ENCODE results near the gene SLC7A1. TPM values are rescaled to one million over a fixed set of nuclear protein-coding genes. Genes with fewer than 3 reads are reported as not detected.

Gene SLC7A1
- total RNA-seq, 3 donors from 2014 or later, result 6.6 to 15.4 (median 12.7) TPM

- TF ChIP-seq CTCF (IDR thresholded peaks at IDR 0.05) (no peak), POLR2AphosphoS5 (IDR thresholded peaks at IDR 0.05) (no peak), POLR2A (IDR thresholded peaks at IDR 0.05) (no peak)
- no peaks in the 10 kb centered on the region for H3K9me3 ChIP-seq
- no peak overlapping the region for H3K4me3 ChIP-seq
- DNase-seq (ENCODE audit: low spot score in 2 of 2), result no peak
- no peak overlapping the region for H3K27ac ChIP-seq
- H3K4me1 ChIP-seq, result no peaks in the 10 kb centered on the region
- no peaks in the 10 kb centered on the region for H3K36me3 ChIP-seq
- intact Hi-C loops (cut with DNase I; ENCODE audit: low total_unique reads), result no loop called here
- H3K27me3 ChIP-seq, result no peaks in the 10 kb centered on the region
These were observed 46.8 kb downstream of the SLC7A1 start for GRCh38 chr13:29548722-29549121.

DNA sequence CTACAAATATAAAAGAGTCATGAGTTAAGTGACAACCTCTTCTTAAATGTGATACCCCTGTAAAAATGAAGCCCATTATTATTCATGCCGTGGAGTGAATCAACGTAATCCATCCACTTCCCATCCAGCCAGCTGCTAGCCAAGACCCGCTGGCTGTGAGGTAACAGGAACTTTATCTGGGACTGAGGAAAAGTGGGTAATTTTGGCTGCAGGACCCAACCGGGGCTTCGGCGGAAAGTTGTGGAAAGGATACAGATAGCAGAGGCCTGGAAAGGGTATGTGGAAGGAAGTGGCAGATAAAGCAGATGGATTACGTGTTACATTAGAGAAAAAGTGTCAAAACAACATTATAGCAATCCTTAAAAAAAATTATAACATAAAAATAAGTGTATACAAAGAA lies 48.3 kb downstream of the SLC7A1 start:
- H3K4me3 ChIP-seq, result no peak overlapping the region
- H3K4me1 ChIP-seq, result no peaks in the 10 kb centered on the region
- no peak overlapping the region for H3K27ac ChIP-seq
- H3K9me3 ChIP-seq, result no peaks in the 10 kb centered on the region
- TF ChIP-seq POLR2A (IDR thresholded peaks at IDR 0.05), result no peak
- TF ChIP-seq POLR2AphosphoS5 (IDR thresholded peaks at IDR 0.05), result no peak
- TF ChIP-seq CTCF (IDR thresholded peaks at IDR 0.05), result no peak
- H3K36me3 ChIP-seq, result no peaks in the 10 kb centered on the region
- intact Hi-C loops (cut with DNase I; ENCODE audit: low total_unique reads), result no loop called here
- DNase-seq (ENCODE audit: low spot score in 2 of 2), result no peak
- no peaks in the 10 kb centered on the region for H3K27me3 ChIP-seq

DNA sequence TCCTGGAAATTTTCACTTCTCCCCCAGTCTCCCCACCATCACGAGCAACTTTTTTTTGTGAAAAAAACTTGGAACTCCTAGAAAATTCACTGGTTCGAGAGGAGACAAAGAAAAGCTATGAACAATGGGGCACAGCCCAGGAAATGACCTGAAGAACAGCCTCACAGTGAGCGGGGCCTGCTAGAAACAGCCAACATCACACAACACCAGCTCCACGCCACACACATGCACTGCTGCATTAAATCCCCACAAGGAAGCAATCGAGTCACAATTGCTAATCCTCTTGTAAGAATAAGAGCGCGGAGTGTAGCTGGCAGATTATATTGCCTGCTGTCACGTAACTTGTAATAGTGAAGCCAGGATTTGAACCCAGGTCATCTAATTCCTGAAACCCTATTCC lies 48.8 kb downstream of the SLC7A1 start:
- Histone ChIP-seq H3K4me3 (no peak overlapping the region), H3K4me1 (no peaks in the 10 kb centered on the region), H3K27ac (no peak overlapping the region), H3K36me3 (no peaks in the 10 kb centered on the region), H3K27me3 (no peaks in the 10 kb centered on the region), H3K9me3 (no peaks in the 10 kb centered on the region)
- no peak for DNase-seq (ENCODE audit: low spot score in 2 of 2)
- intact Hi-C loops (cut with DNase I; ENCODE audit: low total_unique reads), result no loop called here
- TF ChIP-seq CTCF (IDR thresholded peaks at IDR 0.05) (no peak), POLR2A (IDR thresholded peaks at IDR 0.05) (no peak), POLR2AphosphoS5 (IDR thresholded peaks at IDR 0.05) (no peak)

DNA sequence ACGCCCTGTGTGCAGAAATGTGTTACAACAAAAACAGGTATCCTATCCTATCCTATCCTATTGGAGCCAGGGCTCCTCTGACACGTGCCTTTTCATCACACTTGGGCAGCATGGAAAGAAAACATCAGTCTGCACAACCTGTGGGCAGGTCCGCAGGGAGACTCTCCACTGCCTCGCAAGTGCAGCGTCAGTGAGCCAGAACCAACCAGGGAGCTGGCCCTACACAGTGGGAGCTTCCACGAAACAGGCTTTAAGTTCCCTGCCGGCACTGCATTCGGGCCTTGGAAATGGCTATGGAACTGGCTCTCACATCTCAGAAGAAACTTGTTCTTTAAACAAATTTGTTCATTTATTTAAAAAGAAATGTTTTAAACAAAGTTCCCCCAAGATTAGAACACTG lies 49.5 kb downstream of the SLC7A1 start:
- TF ChIP-seq POLR2A (IDR thresholded peaks at IDR 0.05) (no peak), POLR2AphosphoS5 (IDR thresholded peaks at IDR 0.05) (no peak), CTCF (IDR thresholded peaks at IDR 0.05) (no peak)
- no peaks in the 10 kb centered on the region for H3K27me3 ChIP-seq
- no peaks in the 10 kb centered on the region for H3K9me3 ChIP-seq
- no peak overlapping the region for H3K27ac ChIP-seq
- DNase-seq (ENCODE audit: low spot score in 2 of 2), result no peak
- H3K4me3 ChIP-seq, result no peak overlapping the region
- no peaks in the 10 kb centered on the region for H3K4me1 ChIP-seq
- no peaks in the 10 kb centered on the region for H3K36me3 ChIP-seq
- intact Hi-C loops (cut with DNase I; ENCODE audit: low total_unique reads), result no loop called here

GRCh38 chr13:29543230-29544215 lies 52.0 kb downstream of the SLC7A1 start:
- Histone ChIP-seq H3K27ac (no peak overlapping the region), H3K9me3 (no peaks in the 10 kb centered on the region), H3K4me3 (no peak overlapping the region), H3K4me1 (no peaks in the 10 kb centered on the region), H3K36me3 (no peaks in the 10 kb centered on the region), H3K27me3 (no peaks in the 10 kb centered on the region)
- TF ChIP-seq POLR2A (IDR thresholded peaks at IDR 0.05) (no peak), CTCF (IDR thresholded peaks at IDR 0.05) (no peak), POLR2AphosphoS5 (IDR thresholded peaks at IDR 0.05) (no peak)
- intact Hi-C loops (cut with DNase I; ENCODE audit: low total_unique reads), result no loop called here
- no peak for DNase-seq (ENCODE audit: low spot score in 2 of 2)

Data from breast epithelium (tissue), 4 donors.